HCT116 (cell line): ENCODE results near the gene ITGB6. TPM values are rescaled to one million over a fixed set of nuclear protein-coding genes. Genes with fewer than 3 reads are reported as not detected.

Experiments used
- ATAC-seq: fragments of 200-7000 bp; cut with Tn5 transposase; 2 replicates; pipeline ENCODE4 v1.9.1; 2020; ENCODE audit warnings: mild to moderate bottlenecking, moderate library complexity
- BruUV-seq: library from RNA; stranded (reverse); fragments of 400-500 nt; replicated peaks from 2 replicates; lab custom pipeline; 2021; lab: Mats Ljungman, UMichigan
- CTCF ChIA-PET: fragments of 300-600 bp; sonication (Branson Sonifier 250); formaldehyde crosslinking; loops from one replicate; lab custom pipeline; 2021; ENCODE audit warnings: antibody characterized with exemption; lab: Charles Lee
- POLR2A ChIA-PET: fragments of 300-600, 350-600 bp; sonication (Branson Sonifier 250); formaldehyde crosslinking; loops from one replicate; lab custom pipeline; 2021; ENCODE audit warnings: antibody characterized with exemption; lab: Charles Lee
- RAD21 ChIA-PET, 2 experiments: fragments of 300-600 bp; sonication (Branson Sonifier 250); formaldehyde crosslinking; loops; one replicate each; lab custom pipeline; 2023; ENCODE audit warnings: low total read pairs in 2 of 2; ENCODE audit not compliant: uncharacterized antibody in 2 of 2, unreplicated experiment in 2 of 2, low non-redundant PET in 1 of 2; lab: Charles Lee
- DNase-seq: peaks from one replicate; pipeline ENCODE4 v3.0.0-alpha.2; 2010; ENCODE audit warnings: low read depth, low spot score
- H2AFZ ChIP-seq: fragments of 200-600 bp; shearing (Covaris generic), sonication (generic); 2 replicates; pipeline ENCODE4 v1.6.1; 2017; ENCODE audit warnings: low read depth, mixed run types, mixed read lengths, antibody characterized with exemption, low read length; ENCODE audit not compliant: poor library complexity, severe bottlenecking
- H3K27ac ChIP-seq: 2 replicates; pipeline ENCODE4 v1.5.1; 2012; ENCODE audit warnings: low read depth, low read length
- H3K27me3 ChIP-seq: fragments of 200-600 bp; sonication (generic); 2 replicates; pipeline ENCODE4 v1.6.1; 2016; ENCODE audit warnings: mixed run types, low read length, mixed read lengths; ENCODE audit not compliant: insufficient read depth
- H3K36me3 ChIP-seq, 2 experiments: fragments of 200-500 bp in 1 of 2; fragments of 200-600 bp in 1 of 2; sonication (Bioruptor generic) in 1 of 2; sonication (generic) in 1 of 2; 2 replicates each; pipeline versions ENCODE4 v1.5.1 to v1.6.1; 2014 to 2016; ENCODE audit warnings: low read length in 2 of 2, inconsistent platforms in 1 of 2, mixed read lengths in 1 of 2, mixed run types in 1 of 2; ENCODE audit not compliant: insufficient read depth in 2 of 2, control insufficient read depth in 1 of 2
- H3K4me1 ChIP-seq, 2 experiments: fragments of 200-600 bp in 1 of 2; sonication (generic) in 1 of 2; 2 replicates each; pipeline versions ENCODE4 v1.5.1 to v1.6.1; 2012 to 2017; ENCODE audit warnings: low read length in 2 of 2, inconsistent platforms in 1 of 2, mild to moderate bottlenecking in 1 of 2, mixed read lengths in 1 of 2, mixed run types in 1 of 2, moderate library complexity in 1 of 2; ENCODE audit not compliant: insufficient read depth in 2 of 2, control insufficient read depth in 1 of 2
- H3K4me2 ChIP-seq: fragments of 200-600 bp; sonication (generic); 2 replicates; pipeline ENCODE4 v1.6.1; 2017; ENCODE audit warnings: mixed run types, low read length, mixed read lengths
- H3K4me3 ChIP-seq, 2 experiments: fragments of 200-600 bp in 1 of 2; sonication (generic) in 1 of 2; replicated peaks in 1 of 2; 2 replicates each; pipeline ENCODE4 v1.5.1; 2011 to 2016; ENCODE audit warnings: low read length in 2 of 2, control low read depth in 1 of 2, low read depth in 1 of 2, mild to moderate bottlenecking in 1 of 2, mixed read lengths in 1 of 2, mixed run types in 1 of 2
- H3K79me2 ChIP-seq: fragments of 200-600 bp; sonication (generic); 2 replicates; pipeline ENCODE4 v1.6.1; 2017; ENCODE audit warnings: mild to moderate bottlenecking, mixed run types, low read length, moderate library complexity, mixed read lengths; ENCODE audit not compliant: insufficient read depth
- H3K9ac ChIP-seq: fragments of 200-600 bp; sonication (generic); 2 replicates; pipeline ENCODE4 v1.6.1; 2016; ENCODE audit warnings: low read length, mixed read lengths
- H3K9me2 ChIP-seq: fragments of 200-600 bp; sonication (generic), shearing (Covaris generic); 2 replicates; pipeline ENCODE4 v1.6.1; 2017; ENCODE audit warnings: mixed run types, mild to moderate bottlenecking, moderate library complexity; ENCODE audit not compliant: insufficient read depth
- H3K9me3 ChIP-seq, 2 experiments: fragments of 200-500 bp in 1 of 2; fragments of 200-600 bp in 1 of 2; sonication (Bioruptor generic) in 1 of 2; sonication (generic) in 1 of 2; 2 replicates each; pipeline ENCODE4 v1.6.1; 2014 to 2017; ENCODE audit warnings: low read length in 2 of 2, mixed read lengths in 2 of 2, inconsistent platforms in 1 of 2, low read depth in 1 of 2, mild to moderate bottlenecking in 1 of 2, mixed run types in 1 of 2, moderate library complexity in 1 of 2; ENCODE audit not compliant: control insufficient read depth in 1 of 2, insufficient read depth in 1 of 2
- H4K20me1 ChIP-seq: fragments of 200-600 bp; sonication (generic), shearing (Covaris generic); 2 replicates; pipeline ENCODE4 v1.6.1; 2017; ENCODE audit warnings: mixed run types, mild to moderate bottlenecking, moderate library complexity; ENCODE audit not compliant: insufficient read depth
- ATF3 ChIP-seq: IDR thresholded peaks from 2 replicates; pipeline ENCODE4 v1.6.1; 2012
- CBX3 ChIP-seq: IDR thresholded peaks from 2 replicates; pipeline ENCODE4 v1.6.1; 2012; ENCODE audit warnings: low read depth
- EGR1 ChIP-seq: IDR thresholded peaks from 2 replicates; pipeline ENCODE4 v1.6.1; 2012; ENCODE audit warnings: low read depth
- EZH2 ChIP-seq: fragments of 200-600 bp; sonication (generic); IDR thresholded peaks from 2 replicates; pipeline ENCODE4 v1.6.1; 2017; ENCODE audit warnings: antibody characterized with exemption, mixed run types
- EZH2phosphoT487 ChIP-seq: fragments of 200-600 bp; IDR thresholded peaks from 2 replicates; pipeline ENCODE4 v1.6.1; 2018; ENCODE audit warnings: antibody characterized with exemption, borderline replicate concordance
- FOSL1 ChIP-seq: IDR thresholded peaks from 2 replicates; pipeline ENCODE4 v1.6.1; 2012; ENCODE audit warnings: low read depth
- POLR2AphosphoS5 ChIP-seq: IDR thresholded peaks from 2 replicates; pipeline ENCODE4 v1.6.1; 2011; ENCODE audit warnings: mild to moderate bottlenecking, low read depth, low read length, moderate library complexity
- RAD21 ChIP-seq: IDR thresholded peaks from 2 replicates; pipeline ENCODE4 v1.6.1; 2012; ENCODE audit warnings: low read depth, mild to moderate bottlenecking
- SRF ChIP-seq: IDR thresholded peaks from 2 replicates; pipeline ENCODE4 v1.6.1; 2012; ENCODE audit warnings: low read depth
- TCF7L2 ChIP-seq: IDR thresholded peaks from 2 replicates; pipeline ENCODE4 v1.7.0; 2011; ENCODE audit warnings: borderline replicate concordance, inconsistent platforms; ENCODE audit not compliant: insufficient read depth, insufficient read length; ENCODE audit errors: extremely low read depth
- ZBTB33 ChIP-seq: IDR thresholded peaks from 2 replicates; pipeline ENCODE4 v1.6.1; 2011; ENCODE audit warnings: mild to moderate bottlenecking, low read length, moderate library complexity; ENCODE audit not compliant: insufficient replicate concordance; ENCODE audit errors: extremely low read depth
- ZFX ChIP-seq: fragments of 450-650 bp; IDR thresholded peaks from 2 replicates; pipeline ENCODE4 v1.6.1; 2017
- intact Hi-C: fragments of 100-400 bp; cut with micrococcal nuclease; formaldehyde crosslinking; loops from 2 replicates; pipeline ENCODE4 v1.10.0; 2022
- total RNA-seq: library from RNA; stranded (reverse); gene quantifications from one replicate; pipeline ENCODE4 v1.2.1, GENCODE V29; 2021; ENCODE audit not compliant: unreplicated experiment
- TF ChIP-seq, protein P1 (sequence below): IDR thresholded peaks from 2 replicates; pipeline ENCODE4 v1.6.1; 2012; ENCODE audit warnings: low read depth
- TF ChIP-seq, protein P2 (sequence below): IDR thresholded peaks from 2 replicates; pipeline ENCODE4 v1.6.1; 2012
- TF ChIP-seq, protein P3 (sequence below), 3 experiments: fragments of 200-600 bp in 1 of 3; sonication (generic) in 1 of 3; IDR thresholded peaks in 2 of 3; conservative IDR thresholded peaks in 1 of 3; 2 replicates each; pipeline ENCODE4 v1.5.1; 2012 to 2017; ENCODE audit warnings: low read depth in 2 of 3, low read length in 2 of 3, antibody characterized with exemption in 1 of 3, borderline replicate concordance in 1 of 3, control low read depth in 1 of 3, mild to moderate bottlenecking in 1 of 3, mixed read lengths in 1 of 3, mixed run types in 1 of 3, moderate library complexity in 1 of 3; ENCODE audit not compliant: insufficient read depth in 1 of 3

Gene ITGB6
- total RNA-seq, 1 experiment from 2014 or later = 0.12 TPM

DNA sequence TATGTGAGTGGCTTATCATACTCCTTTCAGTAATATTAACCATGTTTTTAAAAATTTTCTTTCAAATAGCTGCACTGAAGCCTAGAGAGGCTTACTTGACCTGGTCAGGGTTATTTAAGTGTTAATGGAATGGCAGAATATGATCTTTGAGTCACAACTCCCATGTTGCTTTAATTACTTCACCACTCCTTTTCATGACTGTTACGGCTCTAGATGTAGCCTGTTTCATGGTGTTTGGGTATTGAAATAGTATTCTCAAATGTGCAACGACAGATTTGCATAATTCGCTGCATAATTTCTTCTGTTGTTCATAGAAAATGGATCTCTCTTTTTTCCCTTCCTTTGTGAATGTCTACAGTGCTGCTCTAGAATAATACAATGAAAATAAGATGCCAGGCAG is 86.1 kb downstream of the ITGB6 start:
- TF ChIP-seq ATF3 (no peak), SRF (no peak), CBX3 (no peak), EZH2phosphoT487 (no peak), ZBTB33 (no peak), POLR2AphosphoS5 (no peak), ZFX (no peak), FOSL1 (no peak), EZH2 (no peak), TCF7L2 (no peak), RAD21 (no peak), EGR1 (no peak)
- TF ChIP-seq, protein P1, sequence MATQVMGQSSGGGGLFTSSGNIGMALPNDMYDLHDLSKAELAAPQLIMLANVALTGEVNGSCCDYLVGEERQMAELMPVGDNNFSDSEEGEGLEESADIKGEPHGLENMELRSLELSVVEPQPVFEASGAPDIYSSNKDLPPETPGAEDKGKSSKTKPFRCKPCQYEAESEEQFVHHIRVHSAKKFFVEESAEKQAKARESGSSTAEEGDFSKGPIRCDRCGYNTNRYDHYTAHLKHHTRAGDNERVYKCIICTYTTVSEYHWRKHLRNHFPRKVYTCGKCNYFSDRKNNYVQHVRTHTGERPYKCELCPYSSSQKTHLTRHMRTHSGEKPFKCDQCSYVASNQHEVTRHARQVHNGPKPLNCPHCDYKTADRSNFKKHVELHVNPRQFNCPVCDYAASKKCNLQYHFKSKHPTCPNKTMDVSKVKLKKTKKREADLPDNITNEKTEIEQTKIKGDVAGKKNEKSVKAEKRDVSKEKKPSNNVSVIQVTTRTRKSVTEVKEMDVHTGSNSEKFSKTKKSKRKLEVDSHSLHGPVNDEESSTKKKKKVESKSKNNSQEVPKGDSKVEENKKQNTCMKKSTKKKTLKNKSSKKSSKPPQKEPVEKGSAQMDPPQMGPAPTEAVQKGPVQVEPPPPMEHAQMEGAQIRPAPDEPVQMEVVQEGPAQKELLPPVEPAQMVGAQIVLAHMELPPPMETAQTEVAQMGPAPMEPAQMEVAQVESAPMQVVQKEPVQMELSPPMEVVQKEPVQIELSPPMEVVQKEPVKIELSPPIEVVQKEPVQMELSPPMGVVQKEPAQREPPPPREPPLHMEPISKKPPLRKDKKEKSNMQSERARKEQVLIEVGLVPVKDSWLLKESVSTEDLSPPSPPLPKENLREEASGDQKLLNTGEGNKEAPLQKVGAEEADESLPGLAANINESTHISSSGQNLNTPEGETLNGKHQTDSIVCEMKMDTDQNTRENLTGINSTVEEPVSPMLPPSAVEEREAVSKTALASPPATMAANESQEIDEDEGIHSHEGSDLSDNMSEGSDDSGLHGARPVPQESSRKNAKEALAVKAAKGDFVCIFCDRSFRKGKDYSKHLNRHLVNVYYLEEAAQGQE = no peak
- TF ChIP-seq, protein P2, sequence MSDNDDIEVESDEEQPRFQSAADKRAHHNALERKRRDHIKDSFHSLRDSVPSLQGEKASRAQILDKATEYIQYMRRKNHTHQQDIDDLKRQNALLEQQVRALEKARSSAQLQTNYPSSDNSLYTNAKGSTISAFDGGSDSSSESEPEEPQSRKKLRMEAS = no peak
- TF ChIP-seq, protein P3, sequence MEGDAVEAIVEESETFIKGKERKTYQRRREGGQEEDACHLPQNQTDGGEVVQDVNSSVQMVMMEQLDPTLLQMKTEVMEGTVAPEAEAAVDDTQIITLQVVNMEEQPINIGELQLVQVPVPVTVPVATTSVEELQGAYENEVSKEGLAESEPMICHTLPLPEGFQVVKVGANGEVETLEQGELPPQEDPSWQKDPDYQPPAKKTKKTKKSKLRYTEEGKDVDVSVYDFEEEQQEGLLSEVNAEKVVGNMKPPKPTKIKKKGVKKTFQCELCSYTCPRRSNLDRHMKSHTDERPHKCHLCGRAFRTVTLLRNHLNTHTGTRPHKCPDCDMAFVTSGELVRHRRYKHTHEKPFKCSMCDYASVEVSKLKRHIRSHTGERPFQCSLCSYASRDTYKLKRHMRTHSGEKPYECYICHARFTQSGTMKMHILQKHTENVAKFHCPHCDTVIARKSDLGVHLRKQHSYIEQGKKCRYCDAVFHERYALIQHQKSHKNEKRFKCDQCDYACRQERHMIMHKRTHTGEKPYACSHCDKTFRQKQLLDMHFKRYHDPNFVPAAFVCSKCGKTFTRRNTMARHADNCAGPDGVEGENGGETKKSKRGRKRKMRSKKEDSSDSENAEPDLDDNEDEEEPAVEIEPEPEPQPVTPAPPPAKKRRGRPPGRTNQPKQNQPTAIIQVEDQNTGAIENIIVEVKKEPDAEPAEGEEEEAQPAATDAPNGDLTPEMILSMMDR (IDR thresholded peaks at IDR 0.05 in 2 of 3, conservative IDR thresholded peaks at IDR 0.05 in 1 of 3; ENCODE audit: borderline replicate concordance in 1 of 3, insufficient read depth in 1 of 3, low read depth in 2 of 3, low read length in 2 of 3) = no peak
- Histone ChIP-seq H3K4me1 (no peaks in the 10 kb centered on the region), H3K9me2 (no peaks in the 10 kb centered on the region), H3K9me3 (no peaks in the 10 kb centered on the region), H3K27me3 (no peaks in the 10 kb centered on the region), H3K36me3 (no peaks in the 10 kb centered on the region), H2AFZ (no peak overlapping the region), H3K4me2 (no peak overlapping the region), H3K79me2 (no peaks in the 10 kb centered on the region), H3K9ac (no peak overlapping the region), H3K27ac (no peak overlapping the region), H3K4me3 (no peak overlapping the region), H4K20me1 (no peaks in the 10 kb centered on the region)
- intact Hi-C loops = loop anchor here (5.0 kb wide), 3 partner anchors 138 to 318 kb away; no protein-coding TSS in a partner anchor
- CTCF ChIA-PET = no interaction called here
- DNase-seq (no peak), ATAC-seq (no peak)
- POLR2A ChIA-PET = no interaction called here
- BruUV-seq = no TSS peak
- RAD21 ChIA-PET = no interaction called here
